ENCODE results near the gene MGMT.

MGMT gene

GRCh38 chr10:129760416-129760815 is 293.4 kb downstream of the MGMT start:
- no peak for DNase-seq (ENCODE audit: low read depth in 2 of 2)

GRCh38 chr10:129761197-129761972 is 294.3 kb downstream of the MGMT start:
- no peak for DNase-seq (ENCODE audit: low read depth in 2 of 2)

GRCh38 chr10:129761981-129762956 is 295.2 kb downstream of the MGMT start:
- no peak for DNase-seq (ENCODE audit: low read depth in 2 of 2)

- no peak for DNase-seq (ENCODE audit: low read depth in 2 of 2)
These were observed 297.2 kb downstream of the MGMT start for GRCh38 chr10:129764011-129764900.

- no peak for DNase-seq (ENCODE audit: low read depth in 2 of 2)
These were observed 298.0 kb downstream of the MGMT start for GRCh38 chr10:129764901-129765663.

GRCh38 chr10:129765664-129766550 is 298.9 kb downstream of the MGMT start:
- no peak for DNase-seq (ENCODE audit: low read depth in 2 of 2)

GRCh38 chr10:129766611-129767550 is 299.8 kb downstream of the MGMT start:
- DNase-seq (ENCODE audit: low read depth in 2 of 2) = no peak

- DNase-seq (ENCODE audit: low read depth in 2 of 2) = no peak
These were observed 300.7 kb downstream of the MGMT start for GRCh38 chr10:129767751-129768150.

GRCh38 chr10:129768437-129769355 is 301.7 kb downstream of the MGMT start:
- DNase-seq (ENCODE audit: low read depth in 2 of 2) = no peak

- DNase-seq (ENCODE audit: low read depth in 2 of 2) = no peak
These were observed 302.5 kb downstream of the MGMT start for GRCh38 chr10:129769381-129770116.

GRCh38 chr10:129770286-129770685 is 303.2 kb downstream of the MGMT start:
- DNase-seq (ENCODE audit: low read depth in 2 of 2) = no peak

- no peak for DNase-seq (ENCODE audit: low read depth in 2 of 2)
These were observed 304.0 kb downstream of the MGMT start for GRCh38 chr10:129771024-129771423.

GRCh38 chr10:129771576-129771975 is 304.5 kb downstream of the MGMT start:
- no peak for DNase-seq (ENCODE audit: low read depth in 2 of 2)

GRCh38 chr10:129771991-129772431 is 305.0 kb downstream of the MGMT start:
- no peak for DNase-seq (ENCODE audit: low read depth in 2 of 2)

- DNase-seq (ENCODE audit: low read depth in 2 of 2) = no peak
These were observed 305.7 kb downstream of the MGMT start for GRCh38 chr10:129772468-129773358.

Data from stimulated activated CD4-positive, alpha-beta T cell treated with anti-CD3 and anti-CD28 coated beads, Interleukin-15, amount 100 ng/mL, for 48 hours (primary cell).